HG02763 (cell line): Measurements from ENCODE around the gene GPR4.

Experiments
- ATAC-seq: cut with Tn5 transposase; IDR thresholded peaks from one replicate; pipeline ENCODE4 v1.9.1; 2021; ENCODE audit warnings: mild to moderate bottlenecking, moderate library complexity; ENCODE audit not compliant: unreplicated experiment

The GPR4 gene

GRCh38 chr19:45590300-45591003, 11.6 kb downstream of the GPR4 start:
- ATAC-seq: no peak

DNA sequence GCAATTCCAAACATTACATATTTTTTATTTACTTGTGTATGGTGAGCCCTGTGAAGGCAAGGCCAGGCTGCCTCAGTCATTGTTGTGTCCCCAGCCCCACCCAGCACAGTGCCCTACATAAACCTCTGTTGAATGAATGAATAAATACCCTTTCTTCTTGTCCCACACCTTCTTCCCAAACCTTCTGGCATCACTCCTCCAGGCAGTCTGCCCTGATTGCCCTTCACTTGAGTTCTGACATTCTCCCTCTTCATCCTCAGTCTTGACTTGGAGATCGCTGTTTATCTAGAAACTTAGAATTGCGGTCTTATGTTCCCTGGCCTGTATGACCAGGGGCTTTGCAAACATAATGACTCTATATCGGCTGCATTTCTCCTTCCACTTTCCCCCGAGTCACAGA, 12.2 kb downstream of the GPR4 start:
- no peak for ATAC-seq

DNA sequence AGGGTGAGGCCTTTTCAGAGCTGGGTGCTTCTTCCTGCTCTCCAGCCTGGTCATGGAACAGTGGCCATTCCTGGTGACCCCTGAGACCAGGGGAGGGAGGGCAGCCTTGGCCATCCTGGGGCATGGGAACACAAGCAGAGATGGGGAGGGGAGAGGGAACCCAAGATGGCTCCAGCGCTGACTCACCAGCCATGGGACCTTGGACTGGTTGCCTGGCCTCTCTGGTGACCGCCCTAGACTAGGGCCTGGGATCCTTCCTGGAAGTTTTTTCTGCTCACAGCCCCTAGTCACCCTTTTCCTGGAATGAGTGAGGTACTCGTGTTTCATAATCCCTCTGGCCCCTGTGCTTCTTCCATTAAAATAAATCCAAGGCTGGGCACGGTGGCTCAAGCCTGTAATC, 14.1 kb downstream of the GPR4 start:
- ATAC-seq: no peak

GRCh38 chr19:45585158-45585577, 16.8 kb downstream of the GPR4 start:
- ATAC-seq: no peak

GRCh38 chr19:45584332-45585157, 17.5 kb downstream of the GPR4 start, which contains the start of gene OPA3:
Gene OPA3, minus strand, starts transcription at chr19:45584802. Its CDS starts 38 bp downstream, at chr19:45584764.
- peak; percentile 85 for ATAC-seq

DNA sequence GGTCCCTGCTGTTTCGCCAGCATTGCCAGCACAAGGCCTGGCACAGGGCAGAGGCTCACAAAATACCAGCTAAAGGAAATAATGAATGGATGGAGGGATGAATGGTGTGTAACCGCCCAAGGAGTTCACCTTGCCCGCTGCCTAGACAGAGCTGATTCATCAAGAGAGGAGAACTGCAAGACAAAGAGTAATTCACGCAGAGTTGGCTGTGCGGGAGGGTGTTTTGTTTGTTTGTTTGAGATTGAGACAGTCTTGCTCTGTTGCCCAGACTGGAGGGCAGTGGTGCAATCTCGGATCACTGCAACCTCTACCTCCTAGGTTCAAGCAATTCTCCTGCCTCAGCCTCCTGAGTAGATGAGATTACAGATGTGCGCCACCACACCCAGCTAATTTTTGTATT, 20.4 kb downstream of the GPR4 start:
- no peak for ATAC-seq

DNA sequence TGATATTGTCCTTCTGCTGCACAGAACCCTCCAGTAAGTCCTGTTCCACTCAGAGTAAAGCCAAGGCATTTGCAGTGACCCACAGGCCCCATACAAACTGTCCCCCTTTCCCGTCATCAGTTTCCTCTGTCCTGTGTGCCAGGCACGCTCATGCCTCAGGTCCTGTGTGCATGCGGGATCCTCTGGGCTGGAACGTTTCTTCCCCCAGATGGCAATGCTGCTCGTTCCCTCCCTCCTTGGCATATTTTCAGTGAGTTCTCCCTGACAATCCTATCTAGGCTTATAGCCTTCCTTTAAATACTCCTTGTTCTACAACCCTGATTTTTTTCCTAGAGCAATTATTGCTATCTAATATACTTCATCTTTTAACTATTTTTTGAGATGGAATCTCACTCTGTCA, 23.2 kb downstream of the GPR4 start:
- ATAC-seq: no peak

DNA sequence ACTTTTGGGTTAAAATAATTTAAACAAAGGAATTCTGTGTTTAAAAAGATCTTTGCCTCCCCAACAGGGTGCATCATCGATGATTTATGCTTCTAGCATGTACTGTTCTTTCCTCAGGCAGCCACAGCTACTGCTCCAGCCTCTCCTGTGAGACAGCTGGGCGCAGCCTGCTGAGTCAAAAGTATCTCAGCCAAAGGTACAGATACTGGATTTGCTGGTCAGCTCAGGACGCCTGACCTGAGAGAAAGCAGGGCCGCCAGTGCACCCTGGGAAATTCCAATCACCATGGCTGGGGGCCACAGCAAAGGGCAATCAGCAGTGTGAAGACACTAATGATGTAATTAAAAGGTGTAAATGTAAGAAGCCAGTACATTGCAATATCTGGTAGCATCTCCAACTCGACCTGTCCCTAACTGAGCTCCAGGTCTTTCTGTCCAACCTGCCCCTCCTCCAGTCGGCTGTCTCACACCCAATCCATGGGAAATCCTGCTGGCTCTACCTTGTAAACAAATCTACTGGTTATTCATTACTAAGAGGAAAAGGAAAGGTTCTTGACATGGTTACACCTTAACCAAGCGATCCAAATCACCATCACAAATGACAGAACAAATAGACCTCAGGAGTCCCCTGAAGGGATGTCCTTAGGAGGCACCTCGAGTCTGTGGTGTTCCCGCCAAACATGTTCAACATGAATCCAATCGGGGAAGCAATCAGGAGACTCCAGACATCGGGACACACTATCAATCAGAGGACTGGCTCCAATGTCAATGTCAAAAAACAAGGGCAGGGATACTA, 24.7 kb downstream of the GPR4 start:
- no peak for ATAC-seq

GRCh38 chr19:45576682-45577081, 25.3 kb downstream of the GPR4 start:
- no peak for ATAC-seq

GRCh38 chr19:45575216-45575615, 26.8 kb downstream of the GPR4 start:
- no peak for ATAC-seq

GRCh38 chr19:45574526-45574925, 27.5 kb downstream of the GPR4 start:
- ATAC-seq: no peak

GRCh38 chr19:45571457-45572220, 30.4 kb downstream of the GPR4 start:
- ATAC-seq: no peak

DNA sequence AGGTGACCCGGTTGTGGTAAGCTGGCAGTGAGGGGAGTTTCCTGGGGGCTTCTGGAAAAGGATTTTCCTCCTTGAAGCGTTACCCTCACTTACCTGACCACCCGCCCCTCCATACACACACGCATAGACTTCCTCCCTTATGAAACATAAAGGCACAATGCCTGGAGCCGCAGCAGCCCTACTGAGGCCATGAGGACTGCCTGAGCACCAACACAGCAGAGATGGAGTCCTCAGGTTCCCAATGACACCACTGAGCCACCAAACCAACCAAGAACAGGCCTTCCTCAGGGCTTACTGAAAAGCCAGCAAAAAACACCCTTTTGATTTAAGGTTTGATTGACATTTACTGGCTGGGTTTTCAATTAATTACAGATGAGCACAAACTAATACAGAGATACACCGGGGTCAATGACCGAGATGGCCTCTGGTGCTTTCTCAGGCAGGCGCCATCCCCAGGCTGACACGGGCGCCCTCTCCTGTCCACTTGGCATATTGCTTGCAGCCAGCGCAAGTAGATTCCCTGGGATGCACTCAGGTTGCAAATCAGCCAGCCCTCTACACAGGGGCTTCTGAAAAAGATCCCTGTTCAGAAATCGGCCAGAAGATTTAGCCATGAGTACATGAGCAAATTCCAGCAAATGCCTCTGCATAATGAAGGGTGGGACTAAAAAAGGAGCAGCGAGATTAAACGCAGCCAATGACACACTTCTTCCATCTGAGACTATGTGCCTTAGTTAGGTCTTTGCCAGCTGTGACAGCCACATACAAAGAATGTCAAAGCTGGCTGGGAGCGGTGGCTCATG, 32.2 kb downstream of the GPR4 start:
- no peak for ATAC-seq

DNA sequence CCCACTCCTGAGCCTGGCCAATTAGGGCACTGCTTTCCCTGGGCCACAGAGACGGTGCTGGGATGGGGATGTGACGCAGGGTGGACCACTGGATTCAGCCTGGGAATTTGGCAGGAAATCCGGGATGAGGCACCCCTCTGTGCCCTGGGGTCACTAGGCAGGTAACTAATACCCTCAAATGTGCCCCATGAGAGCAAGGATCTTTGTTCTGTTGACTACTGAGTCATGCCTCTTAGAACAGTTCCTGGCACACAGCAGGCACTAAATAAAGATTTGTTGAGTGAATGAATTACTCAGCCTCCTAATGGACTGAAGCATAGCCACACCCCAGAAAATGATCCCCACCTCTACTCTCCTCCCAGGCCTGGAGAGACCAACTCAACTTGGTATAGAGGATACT, 33.3 kb downstream of the GPR4 start:
- ATAC-seq: no peak

DNA sequence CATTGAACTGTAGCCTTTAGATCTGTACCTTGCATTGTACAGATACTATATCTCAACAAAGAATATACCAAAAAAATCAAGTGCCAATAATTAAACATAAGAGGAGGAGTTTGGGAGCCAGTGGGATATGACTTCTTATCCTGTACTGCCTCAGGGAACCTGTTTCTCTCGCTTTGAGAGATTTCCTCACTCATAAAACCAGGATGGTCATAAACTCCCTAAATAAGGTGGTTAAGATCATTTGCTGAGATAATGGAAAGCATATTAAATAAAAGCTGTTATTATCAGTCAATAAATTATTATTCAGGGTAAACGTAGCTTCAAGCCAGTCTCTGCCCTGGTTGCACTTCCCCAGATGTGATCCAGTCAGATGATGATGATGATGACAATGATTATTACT, 34.4 kb downstream of the GPR4 start:
- ATAC-seq: no peak

DNA sequence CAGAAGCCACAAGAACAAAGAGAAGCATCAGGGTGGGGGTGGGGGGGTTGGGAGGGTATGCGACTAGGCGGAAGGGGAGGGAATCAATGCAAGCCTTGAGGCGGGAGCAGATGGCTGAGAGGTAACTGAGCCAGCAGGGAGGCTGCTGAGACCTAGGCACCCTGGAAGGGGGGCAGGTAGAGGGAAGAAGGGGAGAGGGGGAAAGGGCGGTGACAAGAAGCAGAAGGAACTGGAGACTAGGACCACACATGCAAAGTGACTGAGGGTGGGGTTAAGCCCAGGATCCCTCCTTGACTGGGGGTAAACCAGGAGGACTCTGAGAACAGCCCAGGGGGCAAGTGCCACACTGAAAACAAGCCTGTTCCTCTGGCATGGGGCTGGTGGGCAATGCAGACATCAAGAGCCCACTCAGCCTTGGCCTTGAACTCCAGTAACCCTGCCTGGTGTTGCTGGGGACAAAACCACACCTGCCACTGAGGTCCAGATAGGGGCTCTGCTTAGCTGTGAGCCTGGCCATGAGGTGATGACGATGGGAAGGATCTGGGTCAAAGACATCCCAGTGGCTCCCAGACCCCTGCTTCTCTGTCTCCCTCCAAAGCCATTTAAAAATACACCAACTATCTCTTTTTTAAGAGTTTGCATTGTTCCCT, 37.8 kb downstream of the GPR4 start:
- no peak for ATAC-seq

DNA sequence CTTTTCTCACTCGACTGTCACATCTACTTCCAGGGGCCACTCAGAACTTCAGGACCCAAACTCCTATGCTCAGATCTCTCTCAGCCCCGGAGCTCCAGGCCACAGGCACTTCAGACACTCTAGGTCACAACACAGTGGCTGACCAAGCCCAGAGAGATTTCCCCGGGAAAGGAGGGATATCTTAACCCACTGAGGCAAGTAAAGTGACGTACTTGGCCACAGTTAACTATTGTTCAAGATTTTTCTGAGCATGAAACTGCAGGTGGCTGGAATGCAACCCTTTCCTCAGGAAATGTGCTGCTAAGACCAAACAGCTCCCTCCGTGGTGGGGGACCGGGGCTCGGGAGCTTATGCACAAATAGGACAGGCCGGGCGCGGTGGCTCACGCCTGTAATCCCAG, 41.3 kb downstream of the GPR4 start:
- ATAC-seq: no peak

GRCh38 chr19:45560038-45560437, 42.0 kb downstream of the GPR4 start:
- ATAC-seq: no peak

- peak; percentile 52 for ATAC-seq
Measured at GRCh38 chr19:45558399-45558878, 43.6 kb downstream of the GPR4 start.
